ENCODE results near the gene RGL1. TPM values are rescaled to one million over a fixed set of nuclear protein-coding genes. Genes with fewer than 3 reads are reported as not detected.
"Not testable (repeated sequence)": the region's sequence is repeated elsewhere in the genome, so short reads cannot be mapped to it uniquely, and the experiment has no call there.

Gene RGL1
- total RNA-seq (2014; rRNA removed; shearing (Covaris generic); ENCODE audit: low replicate concordance) = 0.70 and 0.91 TPM in 2 replicates

- in situ Hi-C loops (cut with HindIII; ENCODE audit: low pct_unique_long_range_greater_than_20kb, low sequenced_read_pairs) = no loop called here
- DNase-seq (ENCODE audit: low read depth) = peak; percentile 18
Observed at GRCh38 chr1:183804916-183805841, at the start of gene RGL1. RGL1 (plus strand) TSS chr1:183805120; CDS start chr1:183805298, 178 bp downstream.

GRCh38 chr1:183756326-183756725, 48.6 kb upstream of the RGL1 start:
- DNase-seq (ENCODE audit: low read depth) = no peak

GRCh38 chr1:183757061-183757460, 47.9 kb upstream of the RGL1 start:
- in situ Hi-C loops (cut with HindIII; ENCODE audit: low pct_unique_long_range_greater_than_20kb, low sequenced_read_pairs) = no loop called here
- no peak for DNase-seq (ENCODE audit: low read depth)

More at GRCh38 chr1:183756326-183756725, 48.6 kb upstream of the RGL1 start:
- in situ Hi-C loops (cut with HindIII; ENCODE audit: low pct_unique_long_range_greater_than_20kb, low sequenced_read_pairs) = no loop called here

- in situ Hi-C loops (cut with HindIII; ENCODE audit: low pct_unique_long_range_greater_than_20kb, low sequenced_read_pairs) = no loop called here
- no peak for DNase-seq (ENCODE audit: low read depth)
Observed at GRCh38 chr1:183758913-183759312, 46.0 kb upstream of the RGL1 start.

GRCh38 chr1:183760661-183761060, 44.3 kb upstream of the RGL1 start:
- DNase-seq (ENCODE audit: low read depth) = no peak
- in situ Hi-C loops (cut with HindIII; ENCODE audit: low pct_unique_long_range_greater_than_20kb, low sequenced_read_pairs) = no loop called here

- no peak for DNase-seq (ENCODE audit: low read depth)
- in situ Hi-C loops (cut with HindIII; ENCODE audit: low pct_unique_long_range_greater_than_20kb, low sequenced_read_pairs) = no loop called here
Observed at GRCh38 chr1:183761871-183762270, 43.0 kb upstream of the RGL1 start.

GRCh38 chr1:183762856-183763255, 42.1 kb upstream of the RGL1 start:
- DNase-seq (ENCODE audit: low read depth); in situ Hi-C loops (cut with HindIII; ENCODE audit: low pct_unique_long_range_greater_than_20kb, low sequenced_read_pairs): not testable (repeated sequence)

- in situ Hi-C loops (cut with HindIII; ENCODE audit: low pct_unique_long_range_greater_than_20kb, low sequenced_read_pairs) = no loop called here
- DNase-seq (ENCODE audit: low read depth) = no peak
Observed at GRCh38 chr1:183764981-183765380, 39.9 kb upstream of the RGL1 start.

- in situ Hi-C loops (cut with HindIII; ENCODE audit: low pct_unique_long_range_greater_than_20kb, low sequenced_read_pairs) = no loop called here
- no peak for DNase-seq (ENCODE audit: low read depth)
Observed at GRCh38 chr1:183769956-183770815, 34.7 kb upstream of the RGL1 start.

GRCh38 chr1:183770816-183771128, 34.1 kb upstream of the RGL1 start:
- in situ Hi-C loops (cut with HindIII; ENCODE audit: low pct_unique_long_range_greater_than_20kb, low sequenced_read_pairs) = no loop called here
- no peak for DNase-seq (ENCODE audit: low read depth)

- in situ Hi-C loops (cut with HindIII; ENCODE audit: low pct_unique_long_range_greater_than_20kb, low sequenced_read_pairs) = no loop called here
- DNase-seq (ENCODE audit: low read depth) = no peak
Observed at GRCh38 chr1:183773482-183774274, 31.2 kb upstream of the RGL1 start.

GRCh38 chr1:183774938-183775337, 30.0 kb upstream of the RGL1 start:
- no peak for DNase-seq (ENCODE audit: low read depth)
- in situ Hi-C loops (cut with HindIII; ENCODE audit: low pct_unique_long_range_greater_than_20kb, low sequenced_read_pairs) = no loop called here

- in situ Hi-C loops (cut with HindIII; ENCODE audit: low pct_unique_long_range_greater_than_20kb, low sequenced_read_pairs) = no loop called here
- DNase-seq (ENCODE audit: low read depth) = no peak
Observed at GRCh38 chr1:183776731-183777130, 28.2 kb upstream of the RGL1 start.

- in situ Hi-C loops (cut with HindIII; ENCODE audit: low pct_unique_long_range_greater_than_20kb, low sequenced_read_pairs) = no loop called here
- DNase-seq (ENCODE audit: low read depth) = no peak
Observed at GRCh38 chr1:183777328-183777727, 27.6 kb upstream of the RGL1 start.

GRCh38 chr1:183778045-183778444, 26.9 kb upstream of the RGL1 start:
- in situ Hi-C loops (cut with HindIII; ENCODE audit: low pct_unique_long_range_greater_than_20kb, low sequenced_read_pairs) = no loop called here
- no peak for DNase-seq (ENCODE audit: low read depth)

GRCh38 chr1:183778568-183779433, 26.1 kb upstream of the RGL1 start:
- DNase-seq (ENCODE audit: low read depth) = no peak
- in situ Hi-C loops (cut with HindIII; ENCODE audit: low pct_unique_long_range_greater_than_20kb, low sequenced_read_pairs) = no loop called here

- in situ Hi-C loops (cut with HindIII; ENCODE audit: low pct_unique_long_range_greater_than_20kb, low sequenced_read_pairs) = no loop called here
- DNase-seq (ENCODE audit: low read depth) = no peak
Observed at GRCh38 chr1:183780159-183780558, 24.8 kb upstream of the RGL1 start.

- DNase-seq (ENCODE audit: low read depth) = no peak
- in situ Hi-C loops (cut with HindIII; ENCODE audit: low pct_unique_long_range_greater_than_20kb, low sequenced_read_pairs) = no loop called here
Observed at GRCh38 chr1:183780757-183781156, 24.2 kb upstream of the RGL1 start.

All from Caki2 (cell line).